UCSD-AML1 (cell line): Measurements from ENCODE around the gene CACNG7.

Experiments
- DNase-seq: peaks from one replicate; lab custom pipeline; 2025; ENCODE audit not compliant: unreplicated experiment; lab: John Stamatoyannopoulos, UW

CACNG7 gene

GRCh38 chr19:53878776-53879139, 30.3 kb upstream of the CACNG7 start:
- DNase-seq: no peak

GRCh38 chr19:53879140-53880081, 29.7 kb upstream of the CACNG7 start:
- DNase-seq: peak; percentile 84

- DNase-seq: no peak
These were observed 28.2 kb upstream of the CACNG7 start for GRCh38 chr19:53880711-53881481.

GRCh38 chr19:53881482-53882390, 27.3 kb upstream of the CACNG7 start, which contains the start of gene PRKCG:
PRKCG (plus strand) TSS chr19:53882197; CDS start chr19:53882495, 298 bp downstream.
- peak; percentile 42 for DNase-seq

DNA sequence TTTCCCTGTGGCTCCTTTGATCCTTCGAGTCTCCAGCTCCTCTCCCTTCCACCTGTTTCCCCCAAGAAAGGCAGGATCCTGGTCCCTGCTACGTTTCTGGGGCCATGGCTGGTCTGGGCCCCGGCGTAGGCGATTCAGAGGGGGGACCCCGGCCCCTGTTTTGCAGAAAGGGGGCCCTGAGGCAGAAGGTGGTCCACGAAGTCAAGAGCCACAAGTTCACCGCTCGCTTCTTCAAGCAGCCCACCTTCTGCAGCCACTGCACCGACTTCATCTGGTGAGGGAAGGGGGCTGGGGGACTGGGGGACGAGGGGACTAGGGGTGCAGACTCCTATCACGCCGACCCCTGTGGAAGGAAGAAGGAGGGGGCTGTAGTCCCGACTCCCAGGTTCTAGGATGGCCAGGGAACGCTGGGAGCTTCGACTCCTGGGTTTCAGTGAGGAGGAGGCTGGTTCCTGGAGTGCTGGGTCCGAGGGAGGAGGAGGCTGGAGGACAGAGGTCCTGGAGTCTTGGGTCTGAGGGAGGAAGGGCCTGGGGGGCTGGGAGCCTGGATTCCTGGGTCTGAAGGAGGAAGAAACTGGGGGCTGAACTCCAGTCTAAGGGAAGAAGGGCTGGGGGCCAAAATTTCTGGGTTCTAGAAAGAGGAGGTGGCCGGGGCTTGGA, 26.6 kb upstream of the CACNG7 start:
- DNase-seq: no peak

DNA sequence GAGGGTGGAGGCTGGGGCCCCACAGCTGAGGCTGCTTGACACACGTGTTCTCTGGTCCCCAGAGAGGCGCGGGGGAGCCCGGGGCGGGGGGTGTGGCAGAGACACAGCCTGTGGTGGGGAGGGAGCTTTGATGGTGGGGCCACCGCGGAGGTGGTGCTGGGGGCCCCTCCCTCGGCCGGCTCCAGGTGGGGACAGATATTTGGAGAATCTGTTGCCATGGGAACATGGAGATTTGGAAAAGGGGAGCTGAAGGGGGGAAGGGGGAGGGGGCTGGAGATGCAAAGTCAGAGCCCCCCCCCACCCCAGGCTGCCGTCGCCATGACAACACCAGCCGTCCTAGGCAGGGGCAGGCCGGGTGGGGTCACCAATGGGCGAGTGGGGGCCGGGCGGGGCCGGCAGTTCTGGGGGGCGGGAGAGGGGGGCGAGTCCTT, 25.8 kb upstream of the CACNG7 start:
- DNase-seq: no peak

DNA sequence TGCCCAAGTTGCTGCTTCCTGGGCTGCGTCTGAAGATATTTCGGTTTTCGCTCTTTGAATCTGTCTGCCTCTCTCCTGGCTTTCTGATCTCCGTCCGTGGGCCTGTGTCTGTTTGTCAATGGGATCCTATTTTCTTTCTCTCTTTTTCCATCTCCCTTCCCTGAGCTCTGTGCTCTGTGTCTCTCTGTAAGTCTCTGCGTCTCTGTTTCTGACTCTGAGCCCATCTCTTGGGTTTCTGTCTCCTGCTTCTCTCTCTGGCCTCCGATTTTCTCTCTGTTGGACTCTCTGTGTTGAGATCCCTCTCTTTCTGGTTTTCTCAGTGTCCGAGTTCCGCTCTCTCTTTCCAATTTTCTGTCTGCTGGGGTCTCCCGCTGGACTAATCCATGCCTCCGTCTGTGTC, 25.3 kb upstream of the CACNG7 start:
- no peak for DNase-seq

DNA sequence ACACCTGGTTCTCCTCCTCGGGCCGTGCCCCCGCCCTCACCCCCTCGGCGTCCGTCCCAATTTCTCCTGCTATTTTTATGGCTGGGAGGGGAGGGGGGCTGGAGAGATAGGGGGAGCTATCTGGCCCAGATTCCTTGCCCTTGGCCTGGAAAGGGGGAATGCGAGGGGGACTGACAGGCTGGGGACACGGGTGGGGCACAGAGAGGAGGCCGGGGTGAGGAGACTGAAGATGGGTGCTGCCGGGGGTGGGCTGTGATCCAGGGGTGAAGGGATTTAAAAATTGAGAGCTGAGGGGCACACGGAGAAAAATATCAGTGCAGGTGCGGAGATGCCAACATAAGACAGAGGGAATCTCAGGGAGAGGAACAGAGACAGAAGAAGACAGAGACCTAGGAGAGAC, 24.8 kb upstream of the CACNG7 start:
- DNase-seq: no peak

DNA sequence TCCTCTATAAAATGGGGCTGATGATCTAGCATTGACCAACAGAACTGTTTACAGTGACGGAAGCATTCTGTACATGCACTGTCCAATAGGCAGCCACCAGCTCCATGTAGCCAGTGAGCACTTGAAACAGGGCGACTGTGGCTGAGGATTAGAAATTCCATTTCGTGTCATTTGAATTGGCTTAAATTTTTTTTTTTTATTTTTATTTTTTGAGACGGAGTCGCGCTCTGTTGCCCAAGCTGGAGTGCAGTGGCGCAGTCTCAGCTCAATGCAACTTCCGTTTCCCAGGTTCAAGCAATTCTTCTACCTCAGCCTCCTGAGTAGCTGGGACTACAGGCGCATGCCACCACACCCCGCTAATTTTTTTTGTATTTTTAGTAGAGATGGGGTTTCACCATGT, 24.0 kb upstream of the CACNG7 start:
- no peak for DNase-seq

DNA sequence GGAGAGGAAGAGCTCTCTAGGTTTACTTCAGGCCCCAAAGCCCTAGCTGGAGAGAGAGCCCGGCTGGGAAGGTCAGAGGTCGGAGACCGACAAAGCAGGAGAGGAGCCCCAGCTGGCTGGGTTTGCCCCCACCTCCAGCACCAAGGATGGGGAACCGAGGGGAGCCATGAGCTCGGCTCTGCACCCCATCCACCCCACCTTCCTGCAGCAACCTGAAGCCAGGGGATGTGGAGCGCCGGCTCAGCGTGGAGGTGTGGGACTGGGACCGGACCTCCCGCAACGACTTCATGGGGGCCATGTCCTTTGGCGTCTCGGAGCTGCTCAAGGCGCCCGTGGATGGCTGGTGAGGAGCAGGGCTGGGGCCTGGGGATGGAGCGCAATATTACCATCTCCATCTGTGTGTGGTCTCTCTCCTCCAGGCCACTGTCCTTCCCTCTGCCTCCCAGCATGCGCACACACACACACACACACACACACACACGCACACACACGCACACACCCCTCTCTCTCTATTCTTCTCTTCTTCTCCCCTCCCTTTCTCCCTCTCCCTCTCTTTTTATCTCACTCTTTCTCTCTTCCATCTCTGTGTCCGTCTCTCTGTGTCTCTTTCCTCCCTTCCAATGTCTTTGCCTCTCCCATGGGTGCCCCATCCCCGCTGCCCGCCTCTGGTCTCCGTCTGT, 16.6 kb upstream of the CACNG7 start:
- no peak for DNase-seq

GRCh38 chr19:53892981-53893325, 16.1 kb upstream of the CACNG7 start:
- no peak for DNase-seq

DNA sequence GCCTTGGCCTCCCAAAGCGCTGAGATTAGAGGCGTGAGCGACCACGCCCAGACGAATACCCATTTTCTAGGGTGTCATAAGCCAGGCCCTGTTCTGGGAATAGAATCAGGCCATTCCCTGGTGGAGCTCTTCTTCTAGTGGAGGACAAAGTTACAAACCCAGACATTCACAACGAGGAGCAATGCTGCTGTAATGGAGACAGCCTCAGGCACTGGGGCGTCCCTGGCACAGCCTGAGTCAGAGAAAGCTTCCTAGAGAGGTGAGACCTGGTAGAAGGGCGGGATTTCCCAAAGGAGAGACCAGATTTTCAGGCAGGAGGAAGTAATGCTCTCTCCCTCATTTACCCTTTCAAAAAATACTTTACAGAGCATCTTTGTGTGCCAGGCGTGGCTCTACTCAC, 14.4 kb upstream of the CACNG7 start:
- DNase-seq: no peak

GRCh38 chr19:53896682-53897081, 12.4 kb upstream of the CACNG7 start:
- no peak for DNase-seq

- no peak for DNase-seq
These were observed 11.6 kb upstream of the CACNG7 start for GRCh38 chr19:53897459-53897858.

DNA sequence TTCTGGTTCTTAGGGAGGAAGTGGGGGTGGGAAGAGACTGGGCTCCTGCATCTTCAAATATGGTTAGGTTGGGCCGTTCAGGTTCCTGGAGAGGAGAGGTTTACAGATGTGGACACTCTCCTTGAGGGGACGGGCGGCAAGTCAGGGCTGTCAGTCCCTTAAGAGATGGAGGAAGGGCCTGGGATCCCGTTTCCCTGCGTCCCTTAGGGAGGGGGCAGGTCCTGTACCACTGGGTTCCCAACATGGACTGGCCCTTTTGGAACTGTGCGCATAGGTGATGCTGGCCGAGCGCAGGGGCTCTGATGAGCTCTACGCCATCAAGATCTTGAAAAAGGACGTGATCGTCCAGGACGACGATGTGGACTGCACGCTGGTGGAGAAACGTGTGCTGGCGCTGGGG, 10.9 kb upstream of the CACNG7 start:
- DNase-seq: no peak

DNA sequence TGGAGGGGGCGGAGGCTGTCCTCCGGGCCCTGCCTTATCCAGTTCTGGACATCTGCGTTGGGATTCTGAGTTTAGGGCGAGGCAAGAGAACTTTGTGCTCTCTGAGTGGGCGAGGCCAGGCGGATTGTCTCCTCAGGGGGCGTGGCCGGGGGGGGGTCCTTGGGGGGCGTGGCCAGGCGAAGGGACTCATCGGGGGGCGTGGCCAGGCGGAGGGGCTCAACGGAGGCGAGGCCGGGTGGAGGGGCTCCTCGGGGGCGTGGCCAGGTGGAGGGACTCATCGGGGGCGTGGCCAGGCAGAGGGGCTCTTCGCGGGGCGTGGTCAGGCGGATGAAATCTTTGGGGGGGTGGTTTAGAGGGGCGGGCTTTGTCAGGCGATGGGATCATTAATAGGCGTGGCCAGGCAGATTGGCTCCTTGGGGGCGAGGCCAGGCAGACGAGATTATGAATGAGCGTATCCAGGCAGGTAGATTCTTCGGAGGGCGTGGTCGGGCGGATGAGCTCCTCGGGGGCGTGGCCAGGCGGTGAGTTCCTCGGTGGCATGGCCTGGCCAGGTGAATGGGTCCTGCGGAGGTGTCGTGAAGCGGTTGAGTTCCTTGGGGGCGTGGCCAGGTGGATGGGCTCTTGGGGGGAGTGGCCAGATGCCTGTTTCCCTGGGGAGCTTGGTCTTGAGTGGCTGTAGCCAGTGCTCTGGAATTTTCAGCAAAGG, 10.3 kb upstream of the CACNG7 start:
- no peak for DNase-seq

DNA sequence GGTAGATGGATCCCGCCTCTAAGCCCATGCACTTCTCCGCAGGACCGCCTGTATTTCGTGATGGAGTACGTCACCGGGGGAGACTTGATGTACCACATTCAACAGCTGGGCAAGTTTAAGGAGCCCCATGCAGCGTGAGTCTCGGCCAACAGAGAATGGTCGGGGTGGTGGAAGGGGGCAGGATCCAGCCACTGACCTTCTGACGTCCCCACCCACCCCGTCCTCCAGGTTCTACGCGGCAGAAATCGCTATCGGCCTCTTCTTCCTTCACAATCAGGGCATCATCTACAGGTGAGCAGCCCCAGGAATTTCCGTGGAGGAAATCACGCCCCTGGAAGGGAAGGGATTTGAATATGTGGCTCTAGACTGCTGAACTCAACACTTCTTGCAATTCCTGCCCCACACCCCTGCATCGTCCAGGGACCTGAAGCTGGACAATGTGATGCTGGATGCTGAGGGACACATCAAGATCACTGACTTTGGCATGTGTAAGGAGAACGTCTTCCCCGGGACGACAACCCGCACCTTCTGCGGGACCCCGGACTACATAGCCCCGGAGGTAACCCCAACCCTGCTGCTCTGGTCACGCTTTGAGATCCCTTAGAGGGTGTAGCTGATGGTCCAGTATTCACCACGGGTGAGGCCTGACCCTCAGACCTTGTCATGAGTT, 8.8 kb upstream of the CACNG7 start:
- DNase-seq: no peak

GRCh38 chr19:53903055-53903680, 5.9 kb upstream of the CACNG7 start:
- peak; percentile 19 for DNase-seq
